Hepatocyte (in vitro differentiated cells): ENCODE measurements around the gene TP73. TPM values are rescaled to one million over a fixed set of nuclear protein-coding genes. Genes with fewer than 3 reads are reported as not detected.

ENCODE experiments used
- DNase-seq: peaks from one replicate; pipeline ENCODE4 v3.0.0-alpha.2; 2016; ENCODE audit warnings: low spot score
- H2AFZ ChIP-seq: fragments of 200-600 bp; sonication (generic); 2 replicates; pipeline ENCODE4 v1.6.0; 2016; ENCODE audit warnings: antibody characterized with exemption, mild to moderate bottlenecking
- H3K27ac ChIP-seq: fragments of 200-600 bp; sonication (generic); 2 replicates; pipeline ENCODE4 v1.5.1; 2016; ENCODE audit warnings: mild to moderate bottlenecking
- H3K27me3 ChIP-seq: fragments of 200-600 bp; sonication (generic); 2 replicates; pipeline ENCODE4 v1.6.1; 2016
- H3K36me3 ChIP-seq: fragments of 200-600 bp; sonication (generic); replicated peaks from 2 replicates; pipeline ENCODE4 v1.5.1; 2016; ENCODE audit warnings: low read depth; ENCODE audit not compliant: insufficient read depth
- H3K4me1 ChIP-seq: fragments of 200-600 bp; sonication (generic); 2 replicates; pipeline ENCODE4 v1.5.1; 2016; ENCODE audit warnings: mild to moderate bottlenecking, moderate library complexity; ENCODE audit not compliant: insufficient read depth
- H3K4me2 ChIP-seq: fragments of 200-600 bp; sonication (generic); 2 replicates; pipeline ENCODE4 v1.6.0; 2016
- H3K4me3 ChIP-seq: fragments of 200-600 bp; sonication (generic); 2 replicates; pipeline ENCODE4 v1.5.1; 2016; ENCODE audit warnings: mild to moderate bottlenecking
- H3K79me2 ChIP-seq: fragments of 200-600 bp; sonication (generic); 2 replicates; pipeline ENCODE4 v1.6.0; 2017; ENCODE audit warnings: mild to moderate bottlenecking
- H3K9me2 ChIP-seq: fragments of 200-600 bp; sonication (generic); replicated peaks from 2 replicates; pipeline ENCODE4 v1.6.0; 2017; ENCODE audit warnings: mild to moderate bottlenecking; ENCODE audit not compliant: insufficient read depth
- H3K9me3 ChIP-seq: fragments of 200-600 bp; sonication (generic); 2 replicates; pipeline ENCODE4 v1.5.1; 2016; ENCODE audit warnings: low read depth, mild to moderate bottlenecking
- H4K20me1 ChIP-seq: fragments of 200-600 bp; sonication (generic); 2 replicates; pipeline ENCODE4 v1.6.0; 2016; ENCODE audit warnings: mild to moderate bottlenecking; ENCODE audit not compliant: insufficient read depth, poor library complexity, severe bottlenecking
- CTCF ChIP-seq: fragments of 200-600 bp; sonication (generic); IDR thresholded peaks from 2 replicates; pipeline ENCODE4 v1.5.1; 2016; ENCODE audit warnings: antibody characterized with exemption, mild to moderate bottlenecking; ENCODE audit not compliant: poor library complexity
- EZH2 ChIP-seq: fragments of 200-600 bp; sonication (generic); IDR thresholded peaks from 2 replicates; pipeline ENCODE4 v1.6.1; 2016; ENCODE audit warnings: antibody characterized with exemption, mild to moderate bottlenecking, borderline replicate concordance
- EZH2phosphoT487 ChIP-seq: fragments of 200-600 bp; sonication (generic); IDR thresholded peaks from one replicate; pipeline ENCODE4 v1.6.1; 2018; ENCODE audit warnings: antibody characterized with exemption, mild to moderate bottlenecking, low read depth, moderate library complexity; ENCODE audit not compliant: unreplicated experiment, severe bottlenecking
- WGBS: methylation state at CpG from one replicate; pipeline ENCODE4 v1.1.6; 2016; ENCODE audit warnings: low lambda C conversion rate; ENCODE audit errors: missing lambda C conversion rate; 5-methylcytosine and 5-hydroxymethylcytosine counted together
- polyA plus RNA-seq: library from polyadenylated mRNA; unstranded; fragments of >200 nt; fragmentation: Nextera tagmentation; extraction: Ambion mirVana; gene quantifications from 2 replicates; pipeline ENCODE4 v1.2.1, GENCODE V29; 2016
- total RNA-seq: library from RNA; depleted of rRNA; stranded (reverse); fragments of >200 nt; gene quantifications from 2 replicates; pipeline ENCODE4 v1.2.3, GENCODE V29; 2014

TP73 gene
- total and polyA plus RNA-seq, 2 experiments from 2014 or later, result 0.27 to 0.47 TPM

GRCh38 chr1:3743421-3743820, 91.1 kb downstream of the TP73 start:
- H2AFZ ChIP-seq, result no peak overlapping the region
- H3K4me2 ChIP-seq, result no peak overlapping the region
- H4K20me1 ChIP-seq, result no peaks in the 10 kb centered on the region
- H3K79me2 ChIP-seq, result peaks cover 19% of the 10 kb centered on the region
- no peak overlapping the region for H3K27ac ChIP-seq
- no peaks in the 10 kb centered on the region for H3K36me3 ChIP-seq
- H3K4me1 ChIP-seq, result no peaks in the 10 kb centered on the region
- no peaks in the 10 kb centered on the region for H3K27me3 ChIP-seq
- H3K9me3 ChIP-seq, result no peaks in the 10 kb centered on the region
- DNase-seq, result no peak
- H3K9me2 ChIP-seq, result no peaks in the 10 kb centered on the region
- no peak overlapping the region for H3K4me3 ChIP-seq
- TF ChIP-seq EZH2phosphoT487 (no peak), EZH2 (no peak), CTCF (no peak)
- WGBS, result 94% methylated on average over 4 of the region's 4 CpGs

GRCh38 chr1:3743826-3744225, 91.5 kb downstream of the TP73 start:
- TF ChIP-seq EZH2, result no peak
- TF ChIP-seq EZH2phosphoT487, result no peak
- no peak for TF ChIP-seq CTCF
- no peaks in the 10 kb centered on the region for H3K36me3 ChIP-seq
- peaks cover 19% of the 10 kb centered on the region for H3K79me2 ChIP-seq
- no peaks in the 10 kb centered on the region for H3K4me1 ChIP-seq
- WGBS, result 97% methylated on average over 12 of the region's 12 CpGs
- H3K27me3 ChIP-seq, result no peaks in the 10 kb centered on the region
- H3K9me2 ChIP-seq, result no peaks in the 10 kb centered on the region
- no peak overlapping the region for H3K4me2 ChIP-seq
- DNase-seq, result no peak
- H3K9me3 ChIP-seq, result no peaks in the 10 kb centered on the region
- no peaks in the 10 kb centered on the region for H4K20me1 ChIP-seq
- no peak overlapping the region for H3K4me3 ChIP-seq
- H2AFZ ChIP-seq, result no peak overlapping the region
- no peak overlapping the region for H3K27ac ChIP-seq

GRCh38 chr1:3744646-3745045, 92.3 kb downstream of the TP73 start:
- no peak for TF ChIP-seq CTCF
- Histone ChIP-seq H3K4me2 (peak overlapping the region; percentile 99), H3K4me1 (no peaks in the 10 kb centered on the region), H3K79me2 (peaks cover 19% of the 10 kb centered on the region), H3K36me3 (no peaks in the 10 kb centered on the region), H3K27ac (no peak overlapping the region), H3K9me2 (no peaks in the 10 kb centered on the region), H4K20me1 (no peaks in the 10 kb centered on the region), H3K9me3 (no peaks in the 10 kb centered on the region), H3K27me3 (no peaks in the 10 kb centered on the region), H2AFZ (no peak overlapping the region), H3K4me3 (no peak overlapping the region)
- WGBS, result 94% methylated on average over 10 of the region's 10 CpGs
- no peak for DNase-seq

DNA sequence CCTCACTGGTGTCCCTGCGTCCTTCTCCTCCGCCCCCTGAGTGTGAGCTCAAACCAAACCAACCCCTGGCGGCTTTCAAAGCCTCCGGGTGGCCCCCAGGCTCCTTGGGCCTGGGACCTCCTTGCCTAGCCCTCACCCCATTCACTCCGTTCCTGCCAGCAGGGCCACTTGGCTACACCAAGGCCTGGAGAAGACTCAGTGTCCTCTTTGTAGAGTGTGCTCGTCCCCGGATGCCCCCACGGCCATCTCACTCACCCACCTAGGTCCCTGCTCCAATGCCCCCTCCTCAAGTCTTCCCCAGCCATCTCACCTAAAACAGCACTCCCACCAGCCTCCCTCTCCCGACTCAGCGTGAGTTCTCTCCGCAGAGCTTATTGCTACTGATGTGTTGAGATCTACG, 92.8 kb downstream of the TP73 start:
- peak overlapping the region; percentile 99 for H3K4me2 ChIP-seq
- 94% methylated on average over 12 of the region's 12 CpGs for WGBS

More for the DNA sequence above, 92.8 kb downstream of the TP73 start:
- H3K9me2 ChIP-seq, result no peaks in the 10 kb centered on the region
- H3K27me3 ChIP-seq, result no peaks in the 10 kb centered on the region
- no peaks in the 10 kb centered on the region for H4K20me1 ChIP-seq
- TF ChIP-seq CTCF (no peak), EZH2 (no peak), EZH2phosphoT487 (no peak)
- H3K4me1 ChIP-seq, result peaks cover under 1% of the 10 kb centered on the region
- H3K27ac ChIP-seq, result no peak overlapping the region
- H3K79me2 ChIP-seq, result peaks cover 19% of the 10 kb centered on the region
- H2AFZ ChIP-seq, result no peak overlapping the region
- H3K36me3 ChIP-seq, result no peaks in the 10 kb centered on the region
- H3K9me3 ChIP-seq, result no peaks in the 10 kb centered on the region
- no peak for DNase-seq
- no peak overlapping the region for H3K4me3 ChIP-seq
